Measurements from ENCODE around the gene ADORA1. TPM values are rescaled to one million over a fixed set of nuclear protein-coding genes. Genes with fewer than 3 reads are reported as not detected.

ADORA1 gene
- total RNA-seq, 1 donor from 2014 or later, result 24.0 TPM

DNA sequence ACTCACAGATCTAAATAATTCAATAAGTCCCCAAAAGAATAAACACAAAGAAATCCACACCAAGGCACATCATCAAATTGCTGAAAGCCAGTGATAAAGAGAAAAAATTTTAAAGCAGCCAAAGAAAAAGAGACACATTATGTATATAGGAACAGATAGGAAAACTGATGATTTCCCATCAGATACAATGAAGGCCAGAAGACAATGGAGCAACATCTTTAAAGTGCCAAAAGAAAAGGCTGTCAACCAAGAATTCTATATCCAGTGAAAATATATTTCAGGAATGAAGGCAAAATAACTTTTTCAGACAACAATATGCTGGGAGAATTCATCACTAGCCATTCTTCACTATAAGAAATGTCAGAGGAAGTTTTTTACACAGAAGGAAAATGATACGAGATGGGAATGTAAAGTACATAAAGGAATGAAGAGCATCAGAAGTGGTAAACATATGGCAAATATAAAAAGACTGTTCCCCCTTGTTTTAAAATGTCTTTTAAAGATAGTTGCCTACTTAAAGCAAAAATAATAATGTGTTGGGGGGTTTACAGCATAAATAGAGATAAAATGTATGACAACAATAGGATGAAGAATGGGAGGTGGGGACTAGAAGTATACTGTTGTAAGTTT, 32.4 kb upstream of the ADORA1 start:
- DNase-seq, result no peak

DNA sequence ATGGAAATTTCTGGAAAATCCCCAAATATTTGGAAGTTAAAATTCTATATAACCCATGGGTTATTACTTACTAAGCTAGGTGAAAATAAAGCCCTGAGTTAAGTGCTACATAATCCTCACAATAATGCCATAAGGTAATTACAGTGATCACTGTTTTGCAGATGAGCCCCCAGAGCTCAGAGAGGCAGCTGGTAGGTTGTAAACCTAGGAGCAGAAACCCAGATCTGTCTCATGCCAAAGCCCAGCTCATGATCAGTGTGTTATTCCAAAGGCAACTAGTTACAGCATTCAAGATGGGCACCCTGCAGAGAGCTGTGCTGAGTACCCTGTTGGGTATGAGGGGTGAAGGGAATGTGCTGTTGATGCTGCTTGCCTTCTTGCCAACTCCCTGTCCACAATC, 31.0 kb upstream of the ADORA1 start:
- DNase-seq, result no peak

DNA sequence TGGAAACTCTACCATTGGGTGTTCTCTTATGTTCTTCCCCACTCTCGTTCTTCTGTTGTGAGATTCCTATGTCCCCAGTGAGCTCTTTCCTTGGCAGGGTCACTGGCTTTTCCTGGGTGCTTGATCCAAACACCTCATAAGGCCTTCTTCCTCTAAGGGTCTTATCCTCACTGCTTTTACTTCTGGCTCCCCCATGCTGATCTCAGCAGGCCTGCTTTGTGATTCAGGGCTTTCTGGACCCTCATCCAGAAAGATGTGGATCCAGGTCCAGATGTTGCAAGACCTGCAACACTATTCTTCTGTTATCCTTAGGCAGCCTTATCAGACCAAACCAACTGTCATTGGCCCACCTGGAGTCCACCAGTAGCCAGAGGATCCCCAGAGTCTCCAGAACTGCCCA, 30.5 kb upstream of the ADORA1 start:
- DNase-seq, result no peak

DNA sequence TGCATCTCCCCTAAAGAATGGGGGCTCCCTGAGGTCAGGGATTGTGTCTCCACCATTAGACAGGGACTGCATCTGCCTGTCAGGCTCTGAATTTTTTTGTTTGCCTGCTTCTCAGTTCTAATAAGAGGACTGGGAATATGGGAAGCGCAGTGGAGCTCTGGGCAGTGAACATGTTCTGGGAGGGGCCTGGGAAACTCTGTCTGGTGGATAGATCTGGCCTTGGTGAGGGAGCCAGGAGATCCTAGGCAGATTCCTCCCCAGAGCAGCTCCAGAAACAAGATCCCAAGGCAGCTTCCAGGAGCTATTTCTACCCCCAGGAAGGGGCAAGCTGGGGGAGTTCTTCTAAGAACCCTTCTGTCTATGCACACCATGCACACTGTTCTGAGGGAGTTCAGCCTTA, 29.1 kb upstream of the ADORA1 start:
- DNase-seq, result no peak

DNA sequence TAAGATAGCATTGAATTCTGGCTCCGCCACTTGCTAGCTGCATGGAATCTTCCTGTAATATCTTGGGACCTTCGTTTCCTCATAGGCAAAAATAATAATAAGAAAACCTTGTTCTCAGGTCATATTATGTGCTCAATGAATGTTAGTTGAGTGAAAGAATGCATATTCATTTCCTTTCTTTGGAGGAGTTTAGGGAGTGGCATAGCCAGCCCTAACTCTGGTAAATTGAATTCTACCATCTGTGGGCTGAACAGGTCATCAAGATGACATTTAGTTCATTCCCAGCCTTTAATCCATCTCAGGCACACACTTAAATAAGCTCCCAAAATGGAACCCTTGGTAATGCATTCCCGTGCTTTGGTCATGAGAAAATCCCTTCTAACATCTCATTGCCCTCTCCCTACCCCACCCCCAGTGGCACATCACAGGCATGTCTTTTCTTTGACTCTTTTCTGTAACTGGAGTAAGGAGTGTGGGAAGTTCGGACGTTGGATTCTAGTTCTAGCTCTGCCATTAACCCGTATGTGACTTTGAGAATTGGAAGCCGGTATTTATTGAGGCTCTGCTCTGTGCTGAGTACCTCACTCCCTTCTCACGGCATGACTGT, 28.5 kb upstream of the ADORA1 start:
- no peak for DNase-seq

DNA sequence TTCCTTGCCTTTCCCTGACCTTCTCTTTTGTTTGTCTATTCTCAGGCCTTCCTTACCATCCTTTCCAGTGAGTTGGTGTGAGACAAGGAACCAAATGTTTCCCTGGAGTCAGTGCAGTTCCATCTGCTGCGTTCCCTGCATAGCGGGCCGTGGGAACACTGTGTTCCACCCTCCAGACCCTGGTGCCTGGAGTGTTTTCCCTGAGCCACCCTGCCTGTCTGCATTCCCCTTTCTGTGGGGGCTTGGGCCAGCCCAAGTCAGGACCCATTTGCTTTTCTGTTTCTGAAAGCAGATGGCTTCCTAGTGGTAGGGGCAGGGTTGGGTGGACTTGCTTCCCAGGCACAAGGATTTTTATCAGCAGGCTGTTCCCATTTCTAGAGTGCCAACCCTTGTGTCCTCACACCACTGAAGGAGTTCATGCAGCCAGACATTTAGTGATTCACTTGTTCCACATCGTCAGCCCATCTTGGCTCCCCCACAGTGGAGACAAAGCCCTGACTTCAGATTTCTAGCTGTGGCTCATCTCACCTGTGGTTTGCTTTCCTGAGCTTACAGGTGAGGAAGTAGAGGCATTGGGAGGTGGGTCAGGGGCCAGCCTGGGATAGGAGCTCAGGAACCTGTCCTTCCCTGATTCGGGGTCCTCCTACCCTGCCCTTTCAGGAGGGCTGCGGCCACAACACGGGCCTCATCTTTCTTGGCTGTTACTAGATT, 27.6 kb upstream of the ADORA1 start:
- DNase-seq, result no peak

DNA sequence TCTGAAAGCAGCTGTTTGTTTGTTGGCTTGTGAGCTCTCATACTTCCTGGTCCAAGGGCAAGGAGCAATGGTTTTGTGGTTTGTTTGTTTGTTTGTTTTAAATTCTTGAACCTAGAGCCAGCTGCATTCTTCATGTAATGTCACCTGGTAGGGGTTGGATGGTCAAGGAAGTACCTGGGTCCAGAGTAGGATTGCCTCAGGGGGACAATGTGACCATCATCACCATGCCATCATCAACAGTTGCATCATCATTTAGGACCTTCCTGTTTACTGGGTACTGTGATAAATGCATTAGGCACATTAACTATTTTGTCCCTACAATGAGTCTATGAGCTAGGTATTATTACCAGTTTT, 27.0 kb upstream of the ADORA1 start:
- DNase-seq, result no peak

DNA sequence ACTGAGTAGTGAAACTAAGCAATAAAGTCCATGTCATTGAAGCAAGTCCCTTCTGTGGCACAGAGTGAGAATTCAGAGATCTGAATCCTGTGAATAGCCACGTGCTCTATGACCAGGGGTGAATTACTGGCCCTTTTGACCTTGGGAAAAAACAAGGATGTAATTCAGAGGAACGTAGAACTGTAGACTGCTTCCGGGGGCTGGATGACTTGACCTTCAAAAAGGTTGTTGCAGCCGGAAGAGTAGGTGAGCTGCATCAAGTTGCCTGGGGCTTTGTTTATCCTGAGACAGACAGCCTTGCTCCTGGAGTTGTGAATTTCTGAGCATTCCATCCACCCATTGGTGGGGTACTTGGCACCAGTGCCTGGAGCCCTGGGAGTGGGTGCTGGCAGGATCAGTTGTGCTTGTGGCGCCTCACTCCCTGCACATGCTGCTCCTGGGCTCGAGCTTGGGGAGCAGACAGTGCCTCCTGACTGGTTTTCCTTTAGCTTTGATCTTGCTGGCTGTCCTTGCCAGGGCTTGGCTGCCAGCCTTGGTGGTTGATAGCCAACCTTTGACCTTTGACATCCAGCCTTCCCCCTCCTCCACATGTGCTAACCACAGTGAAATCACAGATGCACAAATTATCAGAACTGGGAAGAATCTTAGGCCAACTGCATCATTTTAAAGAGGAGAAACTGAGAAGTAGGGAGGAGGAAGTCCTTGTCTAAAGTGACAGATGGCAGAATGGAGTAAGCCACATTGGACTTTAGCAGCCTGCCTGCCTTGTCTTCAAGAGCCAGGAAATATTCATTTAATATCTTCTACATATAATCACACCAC, 25.5 kb upstream of the ADORA1 start:
- no peak for DNase-seq

DNA sequence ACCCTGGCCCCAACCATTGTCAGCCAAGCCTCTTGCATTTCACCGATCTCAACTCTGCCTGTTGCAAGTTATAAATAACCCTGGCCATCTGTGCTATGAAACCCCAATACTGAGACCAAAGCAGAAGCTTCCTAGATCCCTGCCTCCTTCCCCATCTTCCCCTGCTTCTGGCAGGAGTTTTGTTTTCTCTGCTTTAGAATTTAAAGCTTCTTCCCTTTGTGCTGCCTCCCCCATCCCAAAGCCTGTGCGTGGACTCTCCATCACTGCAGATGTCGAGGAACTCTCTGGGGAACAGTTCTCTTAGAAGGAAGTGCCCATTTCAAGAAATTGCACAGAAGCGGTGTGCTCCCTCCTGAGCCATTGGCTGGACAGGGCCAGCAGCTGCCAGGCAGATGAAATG, 24.3 kb upstream of the ADORA1 start:
- no peak for DNase-seq

DNA sequence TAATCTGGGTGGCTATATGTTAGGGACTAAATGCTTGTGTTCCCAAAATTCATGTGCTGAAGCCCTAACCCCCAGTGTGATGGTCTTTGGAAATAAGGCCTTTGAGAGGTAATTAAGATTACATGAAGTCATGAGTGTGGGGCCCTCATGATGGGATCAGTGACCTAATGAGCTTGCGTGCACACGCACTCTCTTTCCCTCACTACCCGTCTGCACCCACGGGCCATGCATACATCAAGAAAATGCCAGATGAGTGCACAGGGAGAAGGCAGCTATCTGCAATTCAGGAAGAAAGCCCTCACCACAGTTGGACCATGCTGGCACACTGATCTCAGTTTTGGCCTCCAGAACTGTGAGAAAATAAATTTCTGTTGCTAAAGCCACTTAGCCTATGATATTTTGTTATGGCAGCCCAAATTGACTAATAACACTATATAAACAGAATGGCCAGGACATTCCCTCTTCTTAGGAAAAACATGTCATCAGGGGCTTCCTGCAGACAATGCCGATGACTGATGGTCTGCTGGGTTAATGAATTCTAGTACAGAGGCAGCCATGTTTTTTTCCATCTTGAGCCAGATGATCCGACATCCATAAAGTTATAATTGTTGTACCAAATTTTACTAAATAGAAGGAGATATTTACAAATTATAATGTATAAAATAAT, 23.6 kb upstream of the ADORA1 start:
- DNase-seq, result no peak

DNA sequence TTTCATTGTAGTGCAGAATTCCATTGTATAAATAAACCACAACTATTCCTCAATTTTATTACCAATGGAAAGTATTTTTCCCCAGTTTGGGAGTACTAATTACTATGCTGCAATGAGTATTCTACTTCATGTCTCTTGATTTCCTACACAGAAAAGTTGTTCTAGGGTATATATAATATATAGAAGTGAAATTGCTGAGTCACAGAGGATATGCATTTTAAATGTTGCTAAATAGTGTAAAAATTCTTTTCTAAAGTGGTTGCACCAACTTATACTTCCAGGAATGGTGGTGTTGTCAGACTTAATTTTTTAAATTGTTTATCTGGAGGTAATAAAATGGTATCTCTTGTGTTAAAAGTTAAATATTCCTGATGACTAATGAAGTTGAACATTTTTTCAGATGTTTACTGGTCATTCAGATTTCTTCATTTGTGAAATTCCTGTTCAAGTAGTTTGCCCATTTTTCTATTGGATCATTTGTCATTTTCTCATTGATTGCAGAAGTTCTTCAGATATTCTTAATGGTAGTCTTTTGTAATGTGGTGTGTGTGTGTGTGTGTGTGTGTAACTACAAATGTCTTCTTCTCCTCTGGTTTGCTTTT, 22.6 kb upstream of the ADORA1 start:
- DNase-seq, result no peak

DNA sequence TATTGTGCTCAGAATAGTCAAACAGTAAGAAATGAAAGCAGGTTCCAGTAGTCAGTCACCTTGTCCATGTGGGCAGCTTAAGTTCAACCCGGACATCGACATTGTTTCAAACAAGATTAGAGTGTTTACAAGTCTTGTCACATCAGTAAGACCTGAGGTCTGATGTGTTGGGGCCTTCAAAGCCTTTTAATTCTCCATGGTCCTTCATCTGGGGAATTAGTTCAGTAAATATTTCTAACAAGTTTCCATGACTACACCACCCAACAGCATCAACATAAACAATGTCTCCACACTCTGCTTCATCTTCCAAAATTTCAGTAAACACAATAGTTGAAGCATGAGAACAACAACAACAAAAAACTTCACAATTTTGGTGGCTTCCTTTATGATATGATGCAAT, 15.1 kb upstream of the ADORA1 start:
- DNase-seq, result no peak

DNA sequence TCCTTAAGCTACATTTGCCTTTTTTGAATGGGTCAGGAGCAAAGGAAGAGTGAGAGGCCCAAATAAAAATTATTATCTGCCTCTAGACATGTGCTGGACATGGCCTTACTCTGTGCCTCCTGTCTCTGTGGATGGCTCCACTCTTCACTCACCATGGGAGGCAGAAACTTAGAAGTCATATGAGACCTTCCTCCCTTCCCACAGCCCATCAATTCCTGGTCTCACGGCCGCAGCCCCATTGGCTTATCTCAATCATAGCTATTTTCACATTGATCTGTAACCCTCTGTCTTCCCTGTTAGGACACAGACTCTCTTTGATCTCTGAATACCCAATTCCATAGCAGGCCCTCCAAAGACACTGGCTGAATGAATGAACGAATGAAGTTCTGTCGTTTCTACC, 14.2 kb upstream of the ADORA1 start:
- no peak for DNase-seq

DNA sequence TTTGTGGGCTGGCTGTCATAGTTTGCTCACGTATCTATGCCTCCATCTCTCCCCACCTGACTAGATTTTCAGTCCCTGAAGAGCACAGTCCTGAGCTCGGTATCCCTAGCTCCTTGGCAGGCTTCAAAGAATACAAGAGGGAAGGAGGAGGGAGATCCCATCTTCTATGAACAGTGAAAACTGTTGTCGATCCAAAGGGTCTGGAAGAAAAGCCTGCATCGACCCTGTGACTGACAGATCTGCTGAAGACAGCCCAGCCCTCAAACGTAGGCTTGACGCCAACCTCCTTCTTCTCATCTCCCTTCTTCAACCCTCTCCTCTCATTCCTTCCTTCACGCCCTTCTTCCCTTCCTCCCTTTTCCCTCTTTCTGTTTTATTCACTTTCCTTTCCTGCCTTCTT, 13.3 kb upstream of the ADORA1 start:
- no peak for DNase-seq

DNA sequence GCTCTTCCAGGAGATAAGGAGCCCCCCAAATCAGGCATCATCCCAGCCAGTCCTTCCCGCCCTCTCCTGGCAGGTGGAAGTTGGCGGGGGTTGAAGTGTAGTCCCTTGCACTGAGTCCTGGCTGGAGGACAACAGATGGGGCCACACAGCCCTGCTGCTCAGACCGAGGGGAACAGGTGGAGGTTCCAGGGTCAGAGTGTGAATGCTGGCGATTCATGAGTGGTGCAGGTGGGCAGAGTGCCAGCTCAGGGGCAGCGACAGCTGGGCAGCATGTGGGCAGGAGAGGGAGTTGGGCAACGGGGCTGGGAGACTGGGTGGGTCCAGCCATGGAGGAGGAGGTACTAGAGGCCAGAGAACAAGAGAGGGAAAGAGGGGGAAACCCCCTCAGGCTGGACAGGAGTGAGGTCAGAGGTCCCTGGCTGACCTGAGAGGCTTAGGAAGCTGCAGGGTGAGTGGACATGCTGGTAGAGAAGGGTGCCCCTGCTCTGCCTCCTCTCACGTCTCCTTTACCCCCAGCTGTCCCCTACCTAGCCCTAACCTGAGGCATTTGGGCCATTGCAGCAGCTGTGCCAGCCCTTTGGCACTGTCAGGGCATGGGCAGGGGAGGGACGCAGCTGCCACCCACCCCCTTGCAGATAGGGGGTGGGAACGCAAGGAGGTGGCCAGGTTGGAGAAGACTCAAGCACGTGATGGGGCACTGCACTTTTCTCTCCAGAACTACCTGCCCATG, 11.3 kb upstream of the ADORA1 start:
- no peak for DNase-seq

DNA sequence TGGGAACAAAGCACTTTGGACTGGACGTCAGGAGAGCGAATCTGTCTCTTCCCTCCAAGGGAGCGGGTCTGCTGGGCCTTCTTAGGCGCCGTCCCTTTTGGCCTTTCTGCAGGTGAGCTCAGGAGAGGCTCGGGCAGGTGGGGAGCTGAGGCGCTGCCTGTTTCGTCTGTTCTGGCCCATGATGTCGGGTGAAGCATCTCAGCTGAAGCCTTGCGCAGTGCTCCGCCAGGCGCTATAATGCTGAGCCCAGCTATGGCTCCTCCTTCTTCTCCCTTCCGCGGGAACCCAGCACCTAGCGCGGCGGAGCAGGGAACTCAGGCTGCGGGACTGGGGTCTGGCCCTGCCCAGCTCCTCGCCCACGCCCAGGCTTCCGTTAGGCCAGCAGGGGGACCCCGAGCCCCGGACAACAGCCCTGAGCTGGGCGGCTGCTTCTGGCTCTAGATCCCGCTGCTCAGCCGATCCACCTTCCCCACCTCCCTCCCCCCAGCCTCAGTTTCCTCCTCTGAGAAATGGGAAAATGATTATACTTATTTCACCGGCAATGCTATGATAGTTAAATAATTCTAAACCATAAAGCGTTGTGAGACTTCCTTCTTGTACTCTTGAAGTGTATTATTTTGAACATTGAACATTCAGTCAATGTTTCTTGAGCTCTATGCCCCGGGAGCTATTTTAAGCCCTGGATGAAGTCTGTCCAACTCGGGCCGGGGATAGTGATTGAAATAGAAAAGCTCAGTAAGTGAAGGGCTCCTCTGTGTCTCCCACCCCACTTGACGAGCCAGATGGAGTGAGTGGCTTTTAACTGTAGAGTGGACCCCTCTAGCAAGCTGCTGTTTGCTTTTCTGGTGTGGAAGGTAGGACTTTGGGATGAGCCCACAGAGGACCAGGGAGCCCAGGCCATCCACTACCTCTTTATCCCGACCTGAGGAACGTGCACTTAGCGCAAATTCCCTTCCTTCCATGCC, 9.6 kb upstream of the ADORA1 start:
- peak; percentile 31 for DNase-seq

DNA sequence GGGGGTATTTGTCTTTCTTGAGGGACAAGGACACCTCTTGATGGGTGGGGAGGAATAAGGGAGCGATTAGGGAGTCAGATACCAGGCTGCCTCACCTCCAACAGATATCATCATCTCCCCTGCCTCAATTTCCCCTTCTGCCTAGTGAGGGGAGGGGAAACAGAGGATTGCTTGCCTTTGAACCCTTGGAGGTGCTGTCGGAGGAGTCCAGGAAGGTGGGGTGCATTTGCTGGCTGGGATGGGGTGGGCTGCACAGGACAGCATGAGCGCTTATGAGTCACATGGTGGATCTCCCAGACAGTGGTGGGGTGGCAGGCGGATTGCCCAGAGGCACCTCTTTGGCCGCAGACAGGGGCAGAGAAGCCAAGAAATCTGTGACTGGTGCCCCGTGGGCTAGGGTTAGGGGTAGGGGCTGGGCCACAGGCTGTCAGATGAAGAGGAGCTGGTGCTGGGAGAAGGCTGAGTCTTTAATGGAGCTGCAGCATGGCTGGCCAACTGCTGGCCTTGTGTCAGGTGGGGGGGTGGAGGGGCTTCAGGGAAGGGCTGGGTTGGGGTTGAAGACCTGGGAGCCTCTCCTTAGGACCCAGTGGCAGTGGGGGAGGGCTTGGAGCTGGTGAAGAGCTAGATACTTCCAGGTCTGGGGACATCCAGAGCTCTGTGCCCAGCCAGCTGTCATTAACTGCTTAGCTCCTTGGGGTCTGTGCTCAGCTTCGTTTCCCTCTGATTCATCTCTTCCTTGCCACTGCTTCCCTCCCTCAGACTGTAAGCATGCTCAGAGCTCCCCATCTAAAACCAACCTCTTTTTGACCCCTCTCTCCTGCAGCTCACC, 7.0 kb upstream of the ADORA1 start:
- no peak for DNase-seq

DNA sequence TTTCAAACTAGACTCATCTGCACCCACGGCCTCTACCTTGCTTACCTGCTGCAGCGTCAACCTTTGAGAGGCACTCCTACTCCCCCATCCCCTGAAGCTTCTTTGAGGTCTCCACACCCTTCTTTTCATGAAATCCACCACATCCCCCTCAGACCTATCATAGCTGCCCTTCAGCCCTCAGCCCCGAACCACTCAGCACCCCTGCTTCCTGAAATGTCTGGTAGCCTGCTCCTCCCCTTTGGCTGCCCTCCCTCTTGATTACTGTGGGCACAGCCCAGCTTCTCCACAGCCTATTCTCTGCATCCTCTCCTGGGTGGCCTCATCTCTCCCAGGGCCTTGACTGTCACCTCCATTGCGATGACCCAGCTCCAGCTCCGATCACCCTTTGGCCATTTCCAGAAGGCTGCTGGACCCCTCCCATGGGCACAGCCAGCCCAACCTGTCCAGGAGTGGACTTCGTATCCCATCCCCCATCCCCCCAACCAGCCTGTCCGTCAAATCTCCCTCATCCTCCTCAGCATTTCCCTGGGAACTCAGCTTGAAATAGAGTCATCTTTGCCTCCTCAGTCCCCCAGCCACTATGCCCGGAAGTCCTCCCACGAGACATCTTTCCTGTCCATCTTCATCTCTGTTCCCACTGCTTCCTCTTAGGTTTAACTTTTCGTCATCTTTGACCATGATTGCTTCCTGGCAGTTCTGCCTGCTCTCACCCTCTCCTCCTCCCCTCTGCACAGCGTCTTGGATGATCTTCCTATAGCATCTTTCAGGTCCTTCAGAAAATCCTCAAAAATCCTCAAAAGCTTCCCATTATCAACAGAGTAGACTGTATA, 6.1 kb upstream of the ADORA1 start:
- DNase-seq, result no peak

Data from occipital lobe (tissue), 2 donors.